ENCODE data around the gene SH3BP5. TPM values are rescaled to one million over a fixed set of nuclear protein-coding genes. Genes with fewer than 3 reads are reported as not detected.

Gene SH3BP5, protein sequence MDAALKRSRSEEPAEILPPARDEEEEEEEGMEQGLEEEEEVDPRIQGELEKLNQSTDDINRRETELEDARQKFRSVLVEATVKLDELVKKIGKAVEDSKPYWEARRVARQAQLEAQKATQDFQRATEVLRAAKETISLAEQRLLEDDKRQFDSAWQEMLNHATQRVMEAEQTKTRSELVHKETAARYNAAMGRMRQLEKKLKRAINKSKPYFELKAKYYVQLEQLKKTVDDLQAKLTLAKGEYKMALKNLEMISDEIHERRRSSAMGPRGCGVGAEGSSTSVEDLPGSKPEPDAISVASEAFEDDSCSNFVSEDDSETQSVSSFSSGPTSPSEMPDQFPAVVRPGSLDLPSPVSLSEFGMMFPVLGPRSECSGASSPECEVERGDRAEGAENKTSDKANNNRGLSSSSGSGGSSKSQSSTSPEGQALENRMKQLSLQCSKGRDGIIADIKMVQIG
- 30.8 and 32.9 TPM in 2 replicates for total RNA-seq

DNA sequence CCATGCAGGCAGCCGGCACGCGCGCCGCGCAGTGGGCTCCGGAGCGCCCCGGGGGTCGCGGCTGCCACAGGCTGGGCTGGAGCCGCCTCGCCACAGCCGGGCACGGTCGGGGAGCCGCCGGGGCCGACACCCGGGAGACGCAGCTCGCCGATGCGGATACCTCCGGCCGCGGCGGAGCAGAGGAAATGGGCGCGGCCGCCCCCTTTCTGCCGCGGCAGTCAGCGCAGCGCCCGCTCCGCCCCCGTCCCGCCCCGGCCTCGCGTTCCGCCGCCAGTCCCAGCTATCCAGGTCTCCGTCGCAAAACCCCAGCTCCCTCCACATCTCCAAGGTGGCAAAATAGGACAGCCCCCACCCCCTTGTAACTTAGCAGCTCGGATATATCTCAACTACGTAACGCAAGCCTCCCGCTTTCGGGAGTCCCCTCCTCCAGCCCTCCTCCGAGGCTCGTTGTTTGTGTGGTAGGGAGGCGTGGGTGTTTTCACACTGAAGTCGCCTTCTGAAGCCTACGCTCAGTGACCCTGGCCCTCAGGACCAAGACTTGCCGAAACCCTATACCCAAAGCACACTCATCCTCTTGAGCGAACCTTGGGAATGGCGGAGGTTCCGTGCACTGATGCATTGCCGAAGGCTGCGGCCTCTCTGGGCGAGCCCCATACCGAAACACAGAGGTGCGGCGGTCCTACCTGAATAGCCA lies at the start of gene SH3BP5:
Gene SH3BP5 (minus strand): TSS at position 182 of the 694 bp plus-strand sequence. CDS start 178 bp downstream, at position 4.

DNA sequence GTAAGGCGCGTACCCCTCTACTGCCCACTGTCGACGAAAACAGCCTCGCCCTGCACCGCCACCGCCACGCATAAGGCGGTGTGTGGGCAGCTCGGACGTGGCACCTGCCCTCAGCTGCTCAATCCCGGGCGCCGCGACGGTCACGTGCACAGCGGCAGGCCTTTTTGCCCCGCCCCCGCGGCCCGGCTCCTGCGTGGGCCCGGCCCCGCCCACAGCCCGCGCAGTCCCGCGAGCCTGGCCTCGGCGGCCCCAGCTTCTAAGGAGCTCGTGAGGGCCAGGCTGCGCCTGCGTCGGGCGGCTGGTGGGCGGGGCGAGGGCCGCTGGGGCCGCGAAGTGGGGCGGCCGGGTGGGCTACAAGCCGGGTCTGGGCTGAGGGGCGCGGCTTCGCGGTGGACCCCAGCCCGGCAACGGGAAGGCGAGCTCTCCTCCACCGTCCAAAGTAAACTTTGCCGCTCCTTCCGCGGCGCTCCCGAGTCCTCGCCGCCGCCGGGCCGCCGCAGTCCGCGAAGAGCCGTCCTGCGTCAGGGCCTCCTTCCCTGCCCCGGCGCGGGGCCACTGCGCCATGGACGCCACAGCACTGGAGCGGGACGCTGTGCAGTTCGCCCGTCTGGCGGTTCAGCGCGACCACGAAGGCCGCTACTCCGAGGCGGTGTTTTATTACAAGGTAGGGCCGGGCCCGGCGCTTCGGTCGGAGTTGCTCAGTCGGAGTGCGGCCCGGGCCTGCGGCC lies 126.3 kb downstream of the SH3BP5 start, which contains the start of gene CAPN7:
Gene CAPN7 (plus strand): TSS at position 313 of the 728 bp plus-strand sequence. CDS start 250 bp downstream, at position 563.

Other genes starting within 250 kb of the SH3BP5 start
- 15.7 and 16.8 TPM in 2 replicates for gene RBSN, start 233.4 kb downstream of the SH3BP5 start, total RNA-seq
- gene CAPN7, start 126.3 kb downstream of the SH3BP5 start, total RNA-seq: 21.6 and 24.7 TPM in 2 replicates
- gene METTL6, start 95.0 kb upstream of the SH3BP5 start, total RNA-seq: 9.5 and 17.8 TPM in 2 replicates
- 13.6 and 14.9 TPM in 2 replicates for gene EAF1, start 95.0 kb upstream of the SH3BP5 start, total RNA-seq
- gene COLQ, start 189.1 kb upstream of the SH3BP5 start, total RNA-seq: 0.93 and 1.6 TPM in 2 replicates

Data from cardiac ventricle fibroblast (primary cell).